Activated T-cell treated with anti-CD3 and anti-CD28 coated beads, Interleukin-2, amount 50 U/mL, for 48 hours (primary cell): ENCODE results near the gene OR13A1.
"Not testable (repeated sequence)": the region's sequence is repeated elsewhere in the genome, so short reads cannot be mapped to it uniquely, and the experiment has no call there.

Source experiments
- DNase-seq, 2 experiments: peaks; one replicate each; pipeline ENCODE4 v3.0.0-alpha.2; 2020

OR13A1 gene, protein sequence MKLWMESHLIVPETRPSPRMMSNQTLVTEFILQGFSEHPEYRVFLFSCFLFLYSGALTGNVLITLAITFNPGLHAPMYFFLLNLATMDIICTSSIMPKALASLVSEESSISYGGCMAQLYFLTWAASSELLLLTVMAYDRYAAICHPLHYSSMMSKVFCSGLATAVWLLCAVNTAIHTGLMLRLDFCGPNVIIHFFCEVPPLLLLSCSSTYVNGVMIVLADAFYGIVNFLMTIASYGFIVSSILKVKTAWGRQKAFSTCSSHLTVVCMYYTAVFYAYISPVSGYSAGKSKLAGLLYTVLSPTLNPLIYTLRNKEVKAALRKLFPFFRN

DNA sequence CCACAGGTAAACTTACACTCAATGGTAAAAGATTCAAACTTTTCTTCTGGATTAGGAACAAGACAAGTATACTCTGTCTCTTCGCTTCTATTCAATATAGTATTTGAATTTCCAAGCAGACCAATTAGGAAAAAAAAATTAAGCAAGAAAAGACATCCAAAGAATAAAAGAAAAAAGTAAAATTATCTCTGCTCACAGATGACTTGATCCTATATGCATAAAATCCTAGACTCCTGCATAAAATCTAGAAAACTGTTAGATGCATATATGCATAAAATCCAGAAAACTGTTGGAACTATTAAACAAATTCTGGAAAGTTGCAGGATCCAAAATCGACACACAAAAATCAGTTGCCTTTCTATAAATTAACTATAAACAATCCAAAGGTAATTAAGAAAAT lies at the start of gene OR13A1:
Gene OR13A1 (minus strand): TSS at position 101 of the 400 bp plus-strand sequence. CDS start 11,186 bp downstream, outside the sequence.
- DNase-seq = no peak

DNA sequence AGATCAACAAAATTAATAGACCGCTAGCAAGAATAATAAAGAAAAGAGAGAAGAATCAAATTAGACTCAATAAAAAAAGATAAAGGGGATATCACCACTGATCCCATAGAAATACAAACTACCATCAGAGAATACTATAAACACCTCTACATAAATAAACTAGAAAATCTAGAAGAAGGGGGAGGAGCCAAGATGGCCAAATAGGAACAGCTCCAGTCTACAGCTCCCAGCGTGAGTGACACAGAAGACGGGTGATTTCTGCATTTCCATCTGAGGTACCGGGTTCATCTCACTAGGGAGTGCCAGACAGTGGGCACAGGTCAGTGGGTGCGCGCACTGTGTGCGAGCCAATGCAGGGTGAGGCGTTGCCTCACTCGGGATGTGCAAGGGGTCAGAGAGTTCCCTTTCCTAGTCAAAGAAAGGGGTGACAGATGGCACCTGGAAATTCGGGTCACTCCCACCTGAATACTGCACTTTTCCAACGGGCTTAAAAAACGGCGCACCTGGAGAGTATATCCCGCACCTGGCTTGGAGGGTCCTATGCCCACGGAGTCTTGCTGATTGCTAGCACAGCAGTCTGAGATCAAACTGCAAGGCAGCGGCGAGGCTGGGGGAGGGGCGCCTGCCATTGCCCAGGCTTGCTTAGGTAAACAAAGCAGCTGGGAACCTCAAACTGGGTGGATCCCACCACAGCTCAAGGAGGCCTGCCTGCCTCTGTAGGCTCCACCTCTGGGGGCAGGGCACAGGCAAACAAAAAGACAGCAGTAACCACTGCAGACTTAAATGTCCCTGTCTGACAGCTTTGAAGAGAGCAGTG lies 46.8 kb upstream of the OR13A1 start:
- DNase-seq = not testable (repeated sequence)

DNA sequence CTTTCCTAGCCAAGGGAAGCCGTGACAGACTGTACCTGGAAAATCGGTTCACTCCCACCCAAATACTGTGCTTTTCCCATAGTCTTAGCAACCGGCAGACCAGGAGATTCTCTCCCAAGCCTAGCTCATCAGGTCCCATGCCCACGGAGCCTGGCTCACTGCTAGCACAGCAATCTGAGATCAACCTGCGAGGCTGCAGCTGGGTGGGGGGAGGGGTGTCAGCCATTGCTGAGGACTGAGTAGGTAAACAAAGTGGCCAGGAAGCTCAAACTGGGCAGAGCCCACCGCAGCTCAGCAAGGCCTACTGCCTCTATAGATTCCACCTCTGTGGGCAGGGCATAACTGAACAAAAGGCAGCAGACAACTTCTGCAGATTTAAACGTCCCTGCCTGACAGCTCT lies 43.6 kb upstream of the OR13A1 start:
- not testable (repeated sequence) for DNase-seq

DNA sequence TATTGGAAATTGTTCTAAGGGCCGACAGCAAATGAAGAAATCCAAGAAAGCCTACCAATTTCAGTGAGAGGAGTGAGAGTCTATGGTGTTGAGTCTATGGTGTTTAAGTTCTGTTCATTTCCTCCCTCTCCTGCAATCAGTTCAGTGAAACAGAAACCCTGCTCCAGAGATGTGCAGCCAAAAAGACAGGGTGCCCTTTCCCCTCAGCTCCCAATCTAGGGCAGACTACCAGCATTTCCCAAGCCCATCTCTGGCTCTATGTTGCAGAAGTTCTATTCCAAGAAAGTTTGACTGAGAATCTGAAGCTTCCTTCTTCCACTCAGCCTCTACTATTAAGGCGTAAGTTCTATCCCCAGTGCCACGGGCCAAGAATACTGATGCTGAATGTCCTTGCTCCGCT lies 40.1 kb upstream of the OR13A1 start:
- no peak for DNase-seq

DNA sequence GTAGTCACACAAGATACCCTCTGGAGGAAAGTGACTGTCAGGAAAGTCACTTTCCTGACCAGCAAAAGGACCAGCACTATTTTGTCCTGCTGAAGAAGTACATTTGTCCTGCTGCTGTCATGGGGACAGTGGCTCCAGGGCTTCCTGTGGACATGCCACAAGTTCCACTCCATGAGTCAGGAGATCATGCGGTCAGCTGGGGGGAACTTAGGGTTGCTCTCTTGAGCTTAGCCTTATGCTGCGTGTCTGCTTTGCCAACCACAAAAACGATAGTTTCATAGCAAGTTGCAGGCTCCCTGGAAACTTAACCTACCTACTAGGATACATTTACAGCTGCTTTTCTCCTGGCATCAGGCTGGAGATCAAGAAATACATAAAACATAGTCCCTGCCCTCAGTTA lies 38.9 kb upstream of the OR13A1 start:
- no peak for DNase-seq

DNA sequence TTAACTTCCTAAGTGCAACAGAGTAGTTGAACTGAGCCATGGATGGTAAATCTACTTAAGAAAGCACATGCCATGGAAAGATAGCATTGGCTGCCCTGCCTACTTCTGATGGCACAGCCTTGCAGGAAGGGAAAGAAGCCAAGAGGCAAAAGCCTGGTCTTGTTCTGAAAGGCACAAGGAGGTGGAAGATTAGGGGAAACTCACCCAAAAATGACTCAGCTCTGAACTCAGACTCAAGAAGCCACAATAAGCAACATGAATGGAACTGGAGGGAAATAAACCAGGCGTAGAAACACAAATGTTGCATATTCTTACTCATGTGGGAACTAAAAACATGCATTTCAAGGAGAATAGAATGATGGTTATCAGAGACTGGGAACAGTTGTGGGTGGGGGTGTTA lies 37.8 kb upstream of the OR13A1 start:
- peak; percentile 35 to 44 for DNase-seq

DNA sequence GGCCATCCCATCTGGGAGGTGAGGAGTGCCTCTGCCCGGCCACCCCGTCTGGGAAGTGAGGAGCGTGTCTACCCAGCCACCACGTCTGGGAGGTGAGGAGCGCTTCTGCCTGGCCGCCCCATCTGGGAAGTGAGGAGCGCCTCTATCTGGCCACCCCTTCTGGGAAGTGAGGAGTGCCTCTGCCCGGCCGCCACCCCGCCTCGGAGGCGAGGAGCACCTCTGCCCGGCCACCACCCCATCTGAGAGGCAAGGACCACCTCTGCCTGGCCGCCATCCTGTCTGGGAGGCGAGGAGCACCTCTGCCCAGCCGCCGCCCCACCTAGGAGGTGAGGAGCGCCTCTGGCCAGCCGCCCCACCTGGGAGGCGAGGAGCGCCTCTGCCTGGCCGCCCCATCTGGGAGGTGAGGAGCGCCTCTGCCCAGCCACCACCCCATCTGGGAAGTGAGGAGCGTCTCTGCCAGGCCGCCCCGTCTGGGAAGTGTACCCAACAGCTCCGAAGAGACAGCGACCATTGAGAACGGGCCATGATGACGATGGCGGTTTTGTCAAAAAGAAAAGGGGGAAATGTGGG lies 32.9 kb upstream of the OR13A1 start:
- not testable (repeated sequence) for DNase-seq

DNA sequence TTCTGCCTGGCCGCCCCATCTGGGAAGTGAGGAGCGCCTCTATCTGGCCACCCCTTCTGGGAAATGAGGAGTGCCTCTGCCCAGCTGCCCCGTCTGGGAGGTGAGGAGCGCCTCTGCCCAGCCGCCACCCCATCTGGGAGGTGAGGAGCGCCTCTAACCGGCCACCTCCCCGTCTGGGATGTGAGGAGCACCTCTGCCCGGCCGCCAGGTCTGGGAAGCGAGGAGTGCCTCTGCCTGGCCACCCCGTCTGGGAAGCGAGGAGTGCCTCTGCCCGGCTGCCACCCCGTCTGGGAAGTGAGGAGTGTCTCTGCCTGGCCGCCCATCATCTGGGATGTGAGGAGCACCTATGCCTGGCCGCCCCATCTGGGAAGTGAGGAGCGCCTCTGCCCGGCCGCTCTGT lies 32.1 kb upstream of the OR13A1 start:
- DNase-seq = not testable (repeated sequence)

DNA sequence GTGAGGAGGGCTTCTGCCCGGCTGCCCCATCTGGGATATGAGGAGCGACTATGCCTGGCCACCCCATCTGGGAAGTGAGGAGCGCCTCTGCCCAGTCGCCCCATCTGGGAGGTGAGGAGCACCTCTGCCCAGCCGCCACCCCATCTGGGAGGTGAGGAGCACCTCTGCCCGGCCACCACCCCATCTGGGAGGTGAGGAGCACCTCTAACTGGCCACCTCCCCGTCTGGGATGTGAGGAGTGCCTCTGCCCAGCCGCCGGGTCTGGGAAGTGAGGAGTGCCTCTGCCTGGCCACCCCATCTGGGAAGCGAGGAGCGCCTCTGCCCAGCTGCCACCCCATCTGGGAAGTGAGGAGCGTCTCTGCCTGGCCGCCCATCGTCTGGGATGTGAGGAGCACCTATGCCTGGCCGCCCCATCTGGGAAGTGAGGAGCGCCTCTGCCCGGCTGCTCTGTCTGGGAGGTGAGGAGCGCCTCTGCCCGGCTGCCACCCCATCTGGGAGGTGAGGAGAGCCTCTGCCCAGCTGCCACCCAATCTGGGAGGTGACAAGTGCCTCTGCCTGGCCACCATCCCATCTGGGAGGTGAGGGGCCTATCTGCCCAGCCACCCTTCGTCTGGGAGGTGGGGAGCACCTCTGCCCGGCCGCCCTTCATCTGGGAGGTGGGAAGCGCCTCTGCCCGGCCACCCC lies 31.4 kb upstream of the OR13A1 start:
- DNase-seq = not testable (repeated sequence)

DNA sequence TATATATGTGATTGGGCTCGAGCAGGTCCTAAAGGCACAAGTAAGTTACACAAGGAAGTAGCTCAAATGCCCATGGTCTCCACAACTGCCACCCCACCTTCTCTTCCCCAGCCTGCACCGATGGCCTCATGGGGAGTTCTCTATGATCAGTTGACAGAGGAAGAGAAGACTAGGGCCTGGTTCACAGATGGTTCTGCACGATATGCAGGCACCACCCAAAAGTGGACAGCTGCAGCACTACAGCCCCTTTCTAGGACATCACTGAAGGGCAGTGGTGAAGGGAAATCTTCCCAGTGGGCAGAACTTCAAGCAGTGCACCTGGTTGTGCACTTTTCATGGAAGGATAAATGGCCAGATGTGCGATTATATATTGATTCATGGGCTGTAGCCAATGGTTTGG lies 25.0 kb upstream of the OR13A1 start:
- not testable (repeated sequence) for DNase-seq

DNA sequence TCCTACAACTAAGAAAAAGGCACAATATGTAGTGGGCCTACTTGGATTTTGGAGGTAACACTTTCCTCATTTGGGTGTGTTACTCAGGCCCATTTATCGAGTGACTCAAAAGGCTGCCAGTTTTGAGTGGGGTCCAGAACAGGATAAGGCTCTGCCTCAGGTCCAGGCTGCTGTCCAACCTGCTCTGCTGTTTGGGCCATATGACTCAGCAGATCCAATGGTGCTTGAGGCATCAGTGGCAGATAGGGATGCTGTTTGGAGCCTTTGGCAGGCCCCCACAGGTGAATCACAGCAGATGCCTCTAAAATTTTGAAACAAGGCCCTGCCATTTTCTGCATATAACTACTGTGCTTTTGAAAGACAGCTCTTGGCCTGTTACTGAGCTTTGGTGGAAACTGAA lies 24.5 kb upstream of the OR13A1 start:
- no peak for DNase-seq

DNA sequence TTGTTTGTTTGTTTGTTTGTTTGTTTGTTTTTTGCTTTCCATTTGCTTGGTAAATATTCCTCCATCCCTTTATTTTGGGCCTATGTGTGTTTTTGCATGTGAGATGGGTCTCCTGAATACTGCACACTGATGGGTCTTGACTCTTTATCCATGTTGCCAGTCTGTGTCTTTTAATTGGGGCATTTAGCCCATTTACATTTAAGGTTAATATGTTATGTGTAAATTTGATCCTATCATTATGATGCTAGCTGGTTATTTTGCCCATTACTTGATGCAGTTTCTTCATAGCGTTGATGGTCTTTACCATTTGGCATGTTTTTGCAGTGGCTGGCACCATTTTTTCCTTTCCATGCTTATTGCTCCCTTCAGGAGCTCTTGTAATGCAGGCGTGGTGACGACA lies 16.4 kb upstream of the OR13A1 start:
- DNase-seq = not testable (repeated sequence)

DNA sequence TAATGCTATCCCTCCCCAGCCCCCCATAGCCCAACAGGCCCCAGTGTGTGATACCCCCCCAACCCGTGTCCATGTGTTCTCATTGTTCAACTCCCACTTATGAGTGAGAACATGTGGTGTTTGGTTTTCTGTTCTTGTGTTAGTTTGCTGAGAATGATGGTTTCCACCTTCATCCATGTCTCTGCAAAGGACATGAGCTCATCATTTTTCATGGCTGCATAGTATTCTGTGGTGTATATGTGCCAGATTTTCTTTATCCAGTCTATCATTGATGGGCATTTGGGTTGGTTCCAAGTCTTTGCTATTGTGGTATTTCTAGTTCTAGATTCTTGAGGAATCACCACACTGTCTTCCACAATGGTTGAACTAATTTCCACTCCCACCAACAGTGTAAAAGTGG lies 11.5 kb upstream of the OR13A1 start:
- DNase-seq = not testable (repeated sequence)

DNA sequence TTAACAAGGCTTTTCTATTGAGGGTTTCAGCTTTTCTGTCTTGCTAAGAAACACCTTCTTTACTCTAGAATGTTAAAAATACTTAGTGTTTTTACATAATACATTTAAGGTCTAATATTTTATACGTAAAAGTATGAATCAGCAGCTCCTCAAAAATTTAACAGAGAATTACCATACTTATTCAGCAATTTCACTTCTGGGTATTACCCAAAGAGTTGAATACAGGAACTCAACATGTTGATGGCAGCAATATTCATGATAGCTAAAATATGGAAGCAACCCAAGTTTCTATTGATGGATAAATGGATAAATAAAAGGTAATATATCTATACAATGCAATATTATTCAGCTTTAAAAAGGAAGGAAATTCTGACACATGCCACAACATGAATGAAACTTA lies 9.7 kb upstream of the OR13A1 start:
- DNase-seq = no peak

DNA sequence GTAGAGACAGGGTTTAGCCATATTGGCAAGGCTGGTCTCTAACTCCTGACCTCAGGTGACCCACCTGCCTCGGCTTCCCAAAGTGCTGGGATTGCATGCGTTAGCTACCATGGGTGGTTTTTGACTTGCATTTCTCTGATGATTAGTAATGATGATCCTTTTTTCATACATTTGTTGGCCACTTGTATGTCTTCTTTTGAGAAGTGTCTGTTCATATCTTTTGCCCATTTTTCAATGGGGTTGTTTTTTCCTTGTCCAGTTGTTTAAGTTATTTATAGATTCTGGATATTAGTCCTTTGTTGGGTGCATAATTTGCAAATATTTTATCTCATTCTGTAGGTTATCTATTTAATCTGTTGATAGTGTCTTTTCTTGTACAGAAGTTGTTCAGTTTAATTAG lies 4.3 kb upstream of the OR13A1 start:
- DNase-seq = no peak

DNA sequence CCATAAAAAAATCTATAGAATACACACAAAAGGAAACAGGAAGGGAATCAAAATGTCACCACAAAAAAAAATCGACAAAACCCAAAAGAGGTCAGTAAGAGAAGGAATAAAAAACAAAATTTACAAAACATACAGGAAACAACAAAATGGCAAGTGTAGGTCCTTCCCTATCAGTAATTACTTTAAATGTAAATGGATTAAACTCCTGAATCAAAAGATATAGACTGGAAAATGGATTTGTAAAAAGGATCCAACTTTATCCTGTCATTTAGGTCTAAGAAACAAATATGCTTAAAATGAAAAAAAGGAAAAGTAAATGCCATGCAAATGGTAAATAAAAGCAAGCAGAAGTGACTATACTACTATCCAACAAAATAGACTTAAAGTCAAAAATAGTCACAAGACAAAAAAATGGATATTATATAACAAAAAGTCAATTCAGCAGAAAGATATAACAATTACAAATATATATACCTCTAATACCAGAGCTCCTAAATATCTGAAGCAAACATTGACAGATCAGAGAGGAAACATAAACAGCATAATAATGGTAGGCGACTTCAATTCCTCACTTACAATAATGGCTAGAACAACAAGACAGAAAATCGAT lies 2.0 kb downstream of the OR13A1 start:
- DNase-seq = no peak

DNA sequence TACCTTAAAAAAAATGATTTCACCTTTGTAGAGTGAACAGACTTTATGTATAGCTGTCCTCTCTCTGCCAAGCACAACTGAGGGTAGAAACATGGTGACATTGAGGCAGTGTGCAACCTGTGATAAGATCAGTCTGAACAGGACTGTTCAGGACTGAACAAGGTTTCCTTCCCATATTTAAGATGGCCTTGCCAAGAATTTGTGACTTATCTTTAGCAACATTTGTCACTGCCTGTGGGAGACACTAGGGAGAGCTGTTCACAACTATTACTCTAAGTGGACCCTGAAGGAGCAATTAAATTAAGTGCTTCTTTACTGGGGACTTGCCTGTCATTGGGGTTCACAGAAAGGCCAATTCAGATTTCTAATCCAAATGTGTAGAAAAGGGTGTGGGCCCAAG lies 6.7 kb downstream of the OR13A1 start:
- DNase-seq = no peak

DNA sequence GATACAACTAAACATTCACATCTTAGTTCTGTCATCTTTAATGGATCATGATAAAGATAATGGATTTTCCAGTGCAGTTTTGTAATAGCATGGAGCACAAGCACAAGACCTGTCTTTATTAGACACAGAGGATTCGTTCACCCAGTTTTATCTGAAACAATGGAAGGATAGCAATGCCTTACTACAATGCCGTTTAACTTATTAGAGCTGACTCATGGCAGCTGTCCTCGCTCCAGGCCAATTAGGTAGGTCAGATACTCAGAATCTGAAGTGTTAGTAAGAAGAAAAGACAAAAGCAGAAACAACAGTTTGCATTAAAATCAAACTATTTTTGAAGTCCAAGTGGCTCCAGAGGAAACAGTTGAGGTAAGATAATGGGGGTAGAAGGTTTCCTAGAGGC lies 12.8 kb downstream of the OR13A1 start:
- no peak for DNase-seq

DNA sequence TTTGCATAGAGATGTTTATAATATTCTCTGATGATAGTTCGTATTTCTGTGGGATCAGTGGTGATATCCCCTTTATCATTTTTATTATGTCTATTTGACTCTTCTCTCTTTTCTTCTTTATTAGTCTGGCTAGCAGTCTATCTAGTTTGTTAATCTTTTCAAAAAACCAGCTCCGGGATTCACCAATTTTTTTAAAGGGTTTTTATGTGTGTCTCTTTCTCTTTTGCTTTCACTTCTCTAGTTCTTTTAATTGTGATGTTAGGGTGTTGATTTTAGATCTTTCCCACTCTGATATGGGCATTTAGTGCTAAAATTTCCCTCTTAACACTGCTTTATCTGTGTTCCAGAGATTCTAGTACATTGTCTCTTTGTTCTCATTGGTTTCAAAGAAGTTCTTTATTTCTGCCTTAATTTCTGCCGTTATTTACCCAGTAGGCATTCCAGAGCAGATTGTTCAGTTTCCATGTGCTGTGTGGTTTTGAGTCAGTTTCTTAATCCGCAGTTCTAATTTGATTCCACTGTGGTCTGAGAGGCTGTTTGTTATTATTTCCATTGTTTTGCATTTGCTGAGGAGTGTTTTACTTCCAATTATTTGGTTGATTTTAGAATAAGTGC lies 17.0 kb downstream of the OR13A1 start:
- DNase-seq = not testable (repeated sequence)

DNA sequence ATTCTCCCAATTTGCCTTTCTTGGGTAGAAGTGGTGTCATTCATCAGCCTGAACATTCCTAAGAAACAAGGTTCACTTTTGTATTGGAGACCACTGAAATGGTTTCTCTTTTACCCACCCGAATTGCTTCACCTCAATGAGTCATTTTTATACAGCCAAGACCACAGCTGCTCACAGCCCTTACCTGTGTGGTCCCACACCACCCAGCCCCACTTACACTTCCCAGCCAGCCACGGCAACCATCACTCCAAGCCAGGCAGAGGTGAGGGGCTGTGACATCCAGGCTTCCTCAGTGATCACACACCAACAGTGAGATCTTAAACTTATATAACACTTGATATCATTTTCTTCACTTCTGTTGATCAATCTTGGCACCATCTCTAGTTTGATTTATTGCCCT lies 20.7 kb downstream of the OR13A1 start:
- DNase-seq = no peak

DNA sequence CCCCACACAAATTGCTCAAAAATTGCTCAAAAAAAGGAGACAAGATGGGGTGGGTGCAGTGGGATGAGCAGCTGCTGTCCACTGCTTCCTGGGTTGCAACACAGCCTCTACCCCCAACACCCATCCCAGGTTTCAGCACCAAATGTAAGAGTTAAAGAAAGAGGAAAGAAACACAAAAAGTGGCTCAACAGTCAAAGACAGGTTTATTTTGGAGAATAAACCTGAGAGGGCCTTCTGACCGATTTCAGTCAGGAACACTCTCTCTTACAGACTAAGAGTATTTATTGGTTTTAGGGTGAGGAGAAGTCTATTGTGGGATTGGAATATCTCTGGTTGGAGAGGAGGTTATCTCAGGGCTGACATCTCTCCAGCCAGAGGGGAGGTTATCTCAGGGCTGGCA lies 28.4 kb downstream of the OR13A1 start:
- no peak for DNase-seq

DNA sequence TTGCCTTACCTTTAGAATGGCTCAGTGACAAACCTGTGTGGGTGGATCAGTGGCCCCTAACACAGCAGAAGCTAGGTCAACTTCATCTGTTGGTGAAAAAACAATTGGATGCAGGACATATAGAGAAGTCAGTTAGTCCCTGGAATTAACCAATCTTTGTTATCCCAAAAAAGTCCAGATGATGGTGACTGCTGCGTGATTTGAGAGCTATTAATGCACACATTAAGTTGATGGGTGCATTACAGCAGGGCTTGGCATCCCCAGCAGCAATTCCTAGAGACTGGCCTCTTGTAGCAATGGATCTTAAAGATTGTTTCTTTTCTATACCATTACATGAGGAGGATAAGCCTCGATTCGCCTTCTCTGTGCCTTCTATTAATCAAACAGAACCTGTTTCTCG lies 33.3 kb downstream of the OR13A1 start:
- DNase-seq = no peak
